C4-2B (cell line): ENCODE data around the gene TOR4A.

ENCODE experiments used
- ZFX ChIP-seq: fragments of 450-650 bp; IDR thresholded peaks from 2 replicates; pipeline ENCODE4 v1.6.1; 2017
- TF ChIP-seq, protein P1 (sequence below): fragments of 450-650 bp; conservative IDR thresholded peaks from 2 replicates; pipeline ENCODE4 v1.5.1; 2017; ENCODE audit warnings: mild to moderate bottlenecking

- TF ChIP-seq, protein P1, sequence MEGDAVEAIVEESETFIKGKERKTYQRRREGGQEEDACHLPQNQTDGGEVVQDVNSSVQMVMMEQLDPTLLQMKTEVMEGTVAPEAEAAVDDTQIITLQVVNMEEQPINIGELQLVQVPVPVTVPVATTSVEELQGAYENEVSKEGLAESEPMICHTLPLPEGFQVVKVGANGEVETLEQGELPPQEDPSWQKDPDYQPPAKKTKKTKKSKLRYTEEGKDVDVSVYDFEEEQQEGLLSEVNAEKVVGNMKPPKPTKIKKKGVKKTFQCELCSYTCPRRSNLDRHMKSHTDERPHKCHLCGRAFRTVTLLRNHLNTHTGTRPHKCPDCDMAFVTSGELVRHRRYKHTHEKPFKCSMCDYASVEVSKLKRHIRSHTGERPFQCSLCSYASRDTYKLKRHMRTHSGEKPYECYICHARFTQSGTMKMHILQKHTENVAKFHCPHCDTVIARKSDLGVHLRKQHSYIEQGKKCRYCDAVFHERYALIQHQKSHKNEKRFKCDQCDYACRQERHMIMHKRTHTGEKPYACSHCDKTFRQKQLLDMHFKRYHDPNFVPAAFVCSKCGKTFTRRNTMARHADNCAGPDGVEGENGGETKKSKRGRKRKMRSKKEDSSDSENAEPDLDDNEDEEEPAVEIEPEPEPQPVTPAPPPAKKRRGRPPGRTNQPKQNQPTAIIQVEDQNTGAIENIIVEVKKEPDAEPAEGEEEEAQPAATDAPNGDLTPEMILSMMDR: no peak
- no peak for TF ChIP-seq ZFX
Measured at GRCh38 chr9:137233143-137233980, 44.2 kb upstream of the TOR4A start.
